Measurements from ENCODE around the gene SCTR.

SCTR gene

GRCh38 chr2:119426801-119427395 lies 97.4 kb downstream of the SCTR start:
- in situ Hi-C loops (cut with HindIII; ENCODE audit: low sequenced_read_pairs) = loop anchor here (10.0 kb wide), 1 partner anchor 108 kb away; no protein-coding TSS in a partner anchor
- no peak overlapping the region for H3K4me3 ChIP-seq (ENCODE audit: low read depth, low read length)
- no peak for TF ChIP-seq CTCF (IDR thresholded peaks at IDR 0.05; ENCODE audit: low read depth, low read length, missing control alignments)
- DNase-seq (ENCODE audit: low read depth) = no peak

- TF ChIP-seq CTCF (IDR thresholded peaks at IDR 0.05; ENCODE audit: low read depth, low read length, missing control alignments) = no peak
- DNase-seq (ENCODE audit: low read depth) = no peak
- in situ Hi-C loops (cut with HindIII; ENCODE audit: low sequenced_read_pairs) = loop anchor here (10.0 kb wide), 1 partner anchor 108 kb away; no protein-coding TSS in a partner anchor
- no peak overlapping the region for H3K4me3 ChIP-seq (ENCODE audit: low read depth, low read length)
These were observed 97.9 kb downstream of the SCTR start for GRCh38 chr2:119426396-119426675.

GRCh38 chr2:119425620-119426395 lies 98.5 kb downstream of the SCTR start:
- H3K4me3 ChIP-seq (ENCODE audit: low read depth, low read length) = no peak overlapping the region
- no peak for DNase-seq (ENCODE audit: low read depth)
- in situ Hi-C loops (cut with HindIII; ENCODE audit: low sequenced_read_pairs) = loop anchor here (10.0 kb wide), 1 partner anchor 109 kb away; no protein-coding TSS in a partner anchor
- no peak for TF ChIP-seq CTCF (IDR thresholded peaks at IDR 0.05; ENCODE audit: low read depth, low read length, missing control alignments)

- no peak overlapping the region for H3K4me3 ChIP-seq (ENCODE audit: low read depth, low read length)
- TF ChIP-seq CTCF (IDR thresholded peaks at IDR 0.05; ENCODE audit: low read depth, low read length, missing control alignments) = no peak
- in situ Hi-C loops (cut with HindIII; ENCODE audit: low sequenced_read_pairs) = loop anchor here (10.0 kb wide), 1 partner anchor 110 kb away; no protein-coding TSS in a partner anchor
These were observed 99.2 kb downstream of the SCTR start for GRCh38 chr2:119425119-119425405.

GRCh38 chr2:119424284-119425118 lies 99.8 kb downstream of the SCTR start:
- in situ Hi-C loops (cut with HindIII; ENCODE audit: low sequenced_read_pairs) = loop anchor here (10.0 kb wide), 1 partner anchor 110 kb away; no protein-coding TSS in a partner anchor
- TF ChIP-seq CTCF (IDR thresholded peaks at IDR 0.05; ENCODE audit: low read depth, low read length, missing control alignments) = no peak
- DNase-seq (ENCODE audit: low read depth) = no peak
- no peak overlapping the region for H3K4me3 ChIP-seq (ENCODE audit: low read depth, low read length)

More at GRCh38 chr2:119425119-119425405, 99.2 kb downstream of the SCTR start:
- DNase-seq (ENCODE audit: low read depth) = no peak

- in situ Hi-C loops (cut with HindIII; ENCODE audit: low sequenced_read_pairs) = loop anchor here (10.0 kb wide), 1 partner anchor 111 kb away; no protein-coding TSS in a partner anchor
These were observed 100.5 kb downstream of the SCTR start for GRCh38 chr2:119423811-119424210.

More at GRCh38 chr2:119423811-119424210, 100.5 kb downstream of the SCTR start:
- no peak for TF ChIP-seq CTCF (IDR thresholded peaks at IDR 0.05; ENCODE audit: low read depth, low read length, missing control alignments)
- no peak overlapping the region for H3K4me3 ChIP-seq (ENCODE audit: low read depth, low read length)
- no peak for DNase-seq (ENCODE audit: low read depth)
